ENCODE data around the gene USH1G.
"Not testable (repeated sequence)": the region's sequence is repeated elsewhere in the genome, so short reads cannot be mapped to it uniquely, and the experiment has no call there.

The USH1G gene

DNA sequence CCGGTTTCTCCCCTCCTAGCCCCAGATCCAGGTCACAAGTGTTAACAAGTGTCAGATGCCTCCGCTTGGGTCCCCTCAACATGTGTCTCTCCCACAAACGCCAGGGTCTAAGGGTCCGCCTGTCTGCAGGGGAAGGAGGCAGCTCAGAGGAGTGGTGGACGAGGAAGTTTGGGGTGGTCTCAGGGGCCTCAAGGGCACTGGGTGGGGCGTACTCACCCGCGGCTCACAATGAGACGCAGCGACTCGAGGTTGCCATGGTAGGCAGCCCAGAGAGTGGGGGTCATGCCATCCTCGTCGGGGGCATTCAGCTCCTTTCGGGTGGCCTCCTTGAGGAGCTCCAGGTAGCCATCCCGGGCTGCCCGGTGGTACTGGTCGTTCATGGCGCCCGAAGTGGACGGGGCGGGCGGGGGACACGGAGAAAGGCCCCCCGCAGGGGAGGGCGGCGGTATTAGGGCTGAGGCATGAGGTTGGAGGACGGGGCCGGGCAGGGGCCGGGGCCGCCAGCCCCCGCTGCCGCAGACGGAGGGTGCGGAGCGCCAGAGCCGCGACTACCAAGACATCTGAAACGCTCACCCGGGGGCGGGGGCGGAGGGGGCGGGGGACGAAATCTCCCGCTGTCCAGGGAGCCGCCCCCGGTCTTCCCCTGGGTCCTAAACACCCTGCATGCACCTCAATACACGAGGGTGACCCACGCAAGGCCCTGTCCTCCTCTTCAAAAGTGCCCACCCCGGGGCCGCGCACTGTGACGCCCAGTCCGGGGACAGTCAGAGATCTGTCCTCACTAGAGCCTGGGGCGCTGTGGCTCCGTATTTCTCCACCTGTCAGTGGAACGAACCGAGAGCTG is at the start of gene USH1G:
USH1G (minus strand) TSS at position 562 of the 844 bp plus-strand sequence; CDS start at position 380, 182 bp downstream.
- no peak for DNase-seq

DNA sequence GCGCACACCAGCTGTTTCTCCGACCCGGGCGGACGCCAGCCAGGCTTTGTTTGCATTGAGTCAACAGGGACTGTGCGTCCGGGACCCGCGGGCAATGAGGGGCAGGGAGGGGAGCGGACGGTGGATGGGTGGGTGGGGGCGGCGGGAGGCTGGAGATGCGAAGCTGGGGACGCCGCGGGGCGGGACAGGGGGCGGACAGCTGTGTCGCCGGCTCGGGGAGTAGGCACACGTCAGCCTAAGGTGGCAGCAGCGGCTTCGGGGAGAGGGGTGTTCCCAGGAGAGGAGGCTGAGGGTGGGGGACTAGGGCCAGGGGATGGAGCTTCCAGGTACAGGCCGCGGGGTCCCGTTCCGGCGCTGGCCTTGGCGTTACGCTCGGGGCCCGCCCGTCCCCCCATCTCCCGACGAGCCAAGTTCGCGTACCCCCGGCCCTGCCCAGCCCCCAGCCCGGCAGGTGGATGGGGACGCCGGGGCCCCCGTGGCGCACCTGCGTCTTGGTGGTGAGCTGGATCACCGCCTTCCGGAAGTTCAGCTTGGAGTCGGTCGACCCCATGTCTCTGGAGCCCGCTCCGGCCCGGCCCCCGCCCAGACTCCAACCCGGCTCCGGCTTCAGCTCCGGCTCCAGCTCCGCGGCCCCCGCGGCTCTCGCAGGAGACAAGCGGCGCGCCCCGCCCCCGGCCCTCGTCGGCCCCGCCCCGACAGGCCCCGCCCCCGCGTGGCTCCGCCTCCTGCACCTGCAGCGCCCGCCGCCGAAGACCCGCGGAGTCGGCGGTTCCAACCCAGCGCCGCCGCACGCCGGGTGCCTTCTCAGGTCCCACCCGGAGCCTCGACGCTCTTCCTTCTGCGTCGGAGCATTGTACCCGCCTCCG is 49.3 kb upstream of the USH1G start, which contains the start of gene HID1:
HID1 (minus strand) TSS at position 653 of the 866 bp plus-strand sequence; CDS start at position 550, 103 bp downstream.
- peak; percentile 37 for DNase-seq

DNA sequence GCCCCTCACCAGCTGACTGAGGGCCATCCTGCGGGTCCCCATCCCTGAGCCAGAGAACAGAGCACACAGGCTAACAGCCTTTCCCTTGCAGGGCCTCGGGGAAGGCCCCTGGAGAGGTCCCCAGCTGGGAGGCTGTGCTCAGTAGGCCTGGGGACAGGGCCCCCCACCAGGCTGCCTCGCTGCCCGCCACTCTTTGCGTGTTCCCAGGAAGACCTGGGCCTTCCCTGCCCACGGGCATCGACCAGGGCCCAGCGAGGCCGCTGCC is 48.7 kb upstream of the USH1G start:
- no peak for DNase-seq

DNA sequence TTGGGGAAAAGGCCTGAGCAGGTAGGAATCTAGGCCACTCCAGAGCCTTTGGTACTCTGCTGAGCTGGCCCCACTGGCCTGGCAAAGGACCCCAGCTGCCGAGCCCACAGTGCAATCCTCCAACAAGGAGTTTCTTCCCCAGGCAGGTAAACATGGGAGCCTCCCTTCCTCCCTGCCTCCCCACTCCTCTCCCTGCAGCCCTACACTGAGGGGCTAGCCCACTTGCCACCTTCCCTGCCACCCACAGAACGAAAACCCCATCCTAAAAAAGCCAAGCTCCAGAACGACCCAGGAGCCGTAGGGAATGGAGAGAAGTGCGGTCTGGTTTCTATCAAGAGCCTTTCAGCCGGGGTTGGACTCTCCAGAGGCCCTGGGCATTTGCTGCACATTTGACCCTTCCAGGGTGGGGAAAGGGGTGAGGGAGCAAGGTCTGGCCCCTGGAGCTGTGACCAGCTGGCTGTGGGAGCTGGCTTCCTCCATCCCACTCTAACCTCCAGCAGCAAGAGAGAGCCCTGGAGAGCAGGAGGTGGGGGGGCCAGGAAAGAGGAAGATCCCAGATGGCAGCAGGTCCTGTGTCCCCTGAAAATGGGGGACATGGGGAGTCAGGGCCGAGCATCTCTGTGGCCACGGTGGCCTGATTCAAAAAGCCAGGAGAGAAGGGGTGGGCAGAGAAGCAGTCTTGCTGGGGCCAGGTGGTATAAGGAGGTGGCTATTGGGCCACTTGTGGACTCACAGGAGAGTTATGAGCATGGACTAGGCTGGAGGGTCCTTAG is 48.2 kb upstream of the USH1G start:
- no peak for DNase-seq

DNA sequence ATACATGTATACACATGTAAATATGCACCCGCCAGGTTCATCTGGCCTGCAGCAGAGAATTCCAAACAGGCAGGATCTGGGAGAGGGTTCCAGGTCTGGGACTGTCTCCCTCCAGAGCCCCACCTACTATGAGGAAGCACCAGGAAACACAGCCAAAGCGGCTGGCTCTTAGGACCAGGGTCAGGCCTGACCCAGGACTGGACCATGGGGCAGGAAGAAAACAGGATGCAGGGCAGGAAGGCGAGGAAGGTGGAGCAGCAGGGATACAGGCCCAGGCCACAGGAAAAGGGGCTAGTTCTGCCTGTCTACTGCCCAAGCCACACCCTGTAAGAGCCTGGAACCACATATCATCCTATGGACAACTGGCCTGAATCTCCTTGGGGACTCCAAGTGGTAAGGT is 47.3 kb upstream of the USH1G start:
- no peak for DNase-seq

DNA sequence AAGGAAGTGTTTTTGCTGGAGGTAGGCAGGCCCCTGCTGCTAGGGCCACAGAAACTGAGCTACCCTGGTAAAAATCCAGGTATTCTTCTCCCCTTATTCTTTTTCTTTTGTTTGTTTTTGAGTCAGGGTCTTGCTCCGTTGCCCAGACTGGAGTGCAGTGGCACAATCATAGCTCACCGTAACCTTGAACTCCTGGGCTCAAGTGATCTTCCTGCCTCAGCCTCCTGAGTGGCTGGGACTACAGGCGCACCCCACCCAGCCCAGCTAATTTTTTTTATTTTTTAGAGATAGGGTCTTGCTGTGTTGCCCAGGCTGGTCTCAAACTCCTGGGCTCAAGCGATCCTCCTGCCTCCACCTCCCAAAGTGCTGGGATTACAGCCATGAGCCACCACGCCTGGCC is 46.4 kb upstream of the USH1G start:
- DNase-seq: not testable (repeated sequence)

DNA sequence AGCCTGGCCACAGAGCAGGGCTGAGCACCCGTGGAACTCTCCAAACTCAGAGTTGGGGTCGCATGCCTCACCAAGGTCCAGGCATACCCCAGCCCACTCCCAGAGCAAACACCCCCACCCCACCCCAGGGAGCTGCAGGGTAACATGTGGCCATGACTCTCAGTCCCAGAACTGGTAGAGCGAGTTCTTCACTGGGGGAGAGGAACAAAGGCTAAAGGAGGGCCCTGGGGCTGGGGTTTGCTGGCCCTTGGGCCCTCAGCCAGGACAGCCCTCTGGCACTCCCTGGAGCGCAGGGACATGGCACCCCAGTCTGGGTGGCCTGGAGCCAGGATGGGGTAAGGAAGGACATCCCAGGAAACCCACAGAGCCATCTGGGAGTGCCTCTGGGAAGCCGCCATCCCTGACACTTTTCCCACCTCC is 45.3 kb upstream of the USH1G start:
- no peak for DNase-seq

DNA sequence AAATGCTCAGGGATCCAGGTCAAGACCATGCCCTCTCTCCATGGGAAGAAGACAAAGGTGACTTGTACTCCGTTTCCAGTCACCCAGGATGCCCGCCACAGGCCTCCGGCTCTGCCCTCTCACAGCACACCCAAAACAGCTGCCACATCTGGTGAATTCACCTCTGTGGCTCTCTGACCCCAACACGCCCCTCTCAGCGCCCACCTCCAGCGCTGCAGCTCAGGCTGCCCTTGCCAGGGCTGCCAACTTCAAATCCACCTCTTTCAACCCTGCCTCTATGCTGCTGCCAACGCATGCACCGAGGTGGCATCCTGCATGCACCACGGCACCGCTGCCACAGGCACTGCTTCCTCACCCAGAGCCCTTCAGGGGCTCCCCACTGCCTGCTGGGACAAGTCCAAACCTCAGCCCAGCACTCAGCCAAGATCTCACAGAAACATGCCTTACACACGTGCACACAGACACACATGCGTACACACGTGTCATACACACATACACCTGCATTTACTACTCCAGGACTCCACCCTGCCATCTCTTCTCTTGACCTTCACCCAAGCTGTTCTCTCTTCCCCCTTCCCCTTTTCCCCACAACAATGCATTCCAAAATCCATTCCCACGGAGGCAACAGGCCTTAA is 42.0 kb upstream of the USH1G start:
- no peak for DNase-seq

DNA sequence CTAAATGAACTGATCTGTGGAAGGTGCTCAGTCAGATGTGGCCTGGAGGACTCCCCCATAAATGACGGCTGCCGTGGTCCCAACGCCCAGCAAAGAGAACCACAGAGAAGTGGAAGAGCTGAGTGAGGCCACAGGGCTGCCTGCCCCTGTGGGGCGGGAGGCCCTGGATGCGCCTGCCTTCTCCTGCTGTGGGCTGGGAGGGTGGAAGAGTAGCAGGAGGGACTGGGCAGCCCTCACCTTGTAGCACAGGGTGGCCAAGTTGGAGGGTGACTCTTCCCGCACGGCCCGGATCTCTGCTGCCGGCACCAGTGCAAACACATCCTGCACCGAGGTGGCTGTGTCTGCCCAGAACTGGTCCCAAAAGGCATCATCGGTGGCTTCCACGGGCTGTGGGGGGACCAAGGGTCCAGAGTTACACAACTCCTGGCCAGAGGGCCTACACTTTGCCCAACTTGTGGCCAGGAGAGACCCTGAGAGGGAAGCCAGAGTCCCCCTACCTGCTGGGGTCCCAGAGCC is 41.2 kb upstream of the USH1G start:
- DNase-seq: no peak

DNA sequence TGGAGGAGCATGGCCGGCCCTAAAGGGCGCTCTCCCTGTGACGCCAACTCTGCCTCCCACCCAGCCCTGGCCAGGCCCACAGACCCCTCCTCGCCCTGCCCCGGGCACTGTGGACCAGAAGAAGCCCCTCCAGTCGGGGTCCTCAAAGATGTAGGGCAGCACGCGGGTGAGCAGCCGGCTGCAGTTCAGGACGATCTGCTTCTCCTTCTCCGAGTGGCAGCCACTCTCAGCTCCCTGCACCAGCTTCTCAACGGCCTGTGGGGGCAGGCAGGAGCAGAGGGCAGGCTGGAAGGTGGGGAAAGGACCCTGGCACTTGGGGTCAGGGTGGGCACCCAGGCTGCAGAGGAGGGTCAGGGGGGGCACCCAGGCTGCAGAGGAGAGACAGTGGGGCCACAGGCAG is 40.6 kb upstream of the USH1G start:
- DNase-seq: no peak

DNA sequence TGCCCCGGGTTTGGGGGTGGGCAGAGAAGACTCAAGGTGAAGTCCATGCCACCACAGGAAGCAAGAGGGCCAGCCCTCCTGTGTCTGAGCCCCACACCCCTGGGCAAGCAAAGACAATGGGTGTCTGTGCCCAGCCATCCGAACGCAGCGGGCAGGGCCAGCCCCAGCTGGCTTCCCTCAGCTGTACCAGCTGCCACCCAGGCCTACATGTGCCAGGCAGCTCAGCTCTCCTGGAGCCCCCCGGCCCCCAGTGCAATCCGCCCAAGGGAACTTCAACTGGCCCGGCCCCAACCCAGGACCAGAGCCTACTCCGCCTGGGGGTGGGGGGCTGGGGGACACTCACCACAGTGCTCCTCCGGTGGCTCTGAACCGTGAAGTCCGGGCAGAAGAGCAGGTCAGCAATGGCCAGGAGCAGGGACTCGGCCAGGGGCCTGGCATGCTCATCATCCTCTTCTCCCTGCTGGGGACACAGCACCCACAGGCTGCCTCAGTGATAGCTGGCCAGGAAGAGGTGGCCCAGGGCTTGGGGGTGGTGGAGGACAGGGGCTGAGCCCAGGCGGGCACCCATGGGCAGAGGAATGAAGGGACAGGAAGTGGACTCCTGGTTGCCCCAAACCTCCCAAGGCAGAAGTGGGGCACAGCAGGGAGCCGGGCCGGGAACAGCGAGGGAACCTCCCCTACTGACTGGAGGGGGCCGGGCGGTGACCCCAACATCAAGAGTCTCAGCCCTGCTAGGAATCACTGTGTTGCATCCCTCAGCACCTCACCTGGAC is 39.8 kb upstream of the USH1G start:
- DNase-seq: no peak

DNA sequence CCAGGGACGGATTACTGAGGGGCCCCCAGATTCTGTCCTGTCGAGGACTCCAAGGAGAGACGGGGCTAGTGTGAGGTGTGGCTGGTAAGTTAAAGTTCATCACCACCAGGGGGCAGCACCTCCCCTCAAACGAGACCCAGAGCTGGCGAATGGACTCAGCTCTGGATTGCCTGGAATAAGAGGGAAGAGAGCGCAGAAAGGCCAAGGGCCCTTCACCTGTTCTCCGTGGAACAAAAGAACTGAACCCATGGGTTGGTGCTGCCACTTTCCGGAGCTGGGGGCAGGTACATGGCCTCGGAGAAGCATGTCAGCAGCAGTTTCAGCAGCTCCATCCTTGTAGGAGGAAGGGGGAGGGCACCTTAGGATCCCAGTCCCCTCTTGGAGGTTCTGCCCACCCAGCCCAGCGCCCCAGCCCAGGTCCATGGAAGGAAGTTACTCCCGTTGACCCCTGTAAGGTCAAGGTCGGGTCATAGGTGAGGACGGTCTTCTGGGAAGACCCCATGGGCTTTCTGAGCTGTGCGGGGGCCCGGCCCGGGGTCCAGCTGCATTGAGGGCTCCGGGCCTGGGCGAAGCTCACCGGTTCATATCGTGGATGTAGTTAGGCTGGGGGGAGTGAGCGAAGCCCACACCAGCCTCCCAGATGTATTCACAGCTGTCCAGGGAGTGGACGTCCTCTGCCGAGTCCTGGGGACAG is 38.7 kb upstream of the USH1G start:
- DNase-seq: peak; percentile 57

DNA sequence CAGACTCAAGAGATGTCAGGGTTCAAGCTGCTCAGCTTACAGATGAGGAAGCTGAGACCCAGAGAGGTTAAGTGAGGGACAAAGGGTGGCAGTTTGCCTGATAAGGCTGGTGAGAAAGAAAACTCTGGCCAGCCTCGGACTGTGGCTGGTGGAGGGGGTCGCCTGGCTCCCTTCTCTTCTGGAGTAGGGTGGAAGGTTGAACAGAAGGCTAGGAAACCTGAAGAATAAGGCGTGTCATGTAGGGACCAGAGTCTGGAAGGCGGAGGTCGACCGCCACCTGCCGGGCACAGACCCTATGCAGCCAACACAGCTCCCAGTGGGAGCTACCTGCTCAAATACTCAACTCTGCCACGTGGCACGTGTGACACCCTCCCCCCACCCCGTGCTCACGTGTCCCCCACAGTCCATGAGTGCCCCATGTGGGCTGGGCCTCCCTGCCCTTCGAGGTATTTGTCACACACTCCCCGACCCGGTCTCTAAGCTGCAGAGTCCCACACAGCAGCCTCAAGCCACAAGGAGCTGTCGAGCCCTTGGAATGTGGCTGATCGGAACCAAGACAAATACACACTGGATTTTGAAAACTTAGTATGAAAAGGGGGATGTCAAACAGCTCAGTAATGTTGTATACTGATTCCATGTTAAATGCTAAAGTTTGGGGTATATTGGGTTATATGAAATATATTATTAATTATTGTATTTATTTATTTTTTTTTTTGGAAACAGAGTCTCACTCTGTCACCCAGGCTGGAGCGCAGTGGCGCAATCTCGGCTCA is 37.7 kb upstream of the USH1G start:
- DNase-seq: no peak

DNA sequence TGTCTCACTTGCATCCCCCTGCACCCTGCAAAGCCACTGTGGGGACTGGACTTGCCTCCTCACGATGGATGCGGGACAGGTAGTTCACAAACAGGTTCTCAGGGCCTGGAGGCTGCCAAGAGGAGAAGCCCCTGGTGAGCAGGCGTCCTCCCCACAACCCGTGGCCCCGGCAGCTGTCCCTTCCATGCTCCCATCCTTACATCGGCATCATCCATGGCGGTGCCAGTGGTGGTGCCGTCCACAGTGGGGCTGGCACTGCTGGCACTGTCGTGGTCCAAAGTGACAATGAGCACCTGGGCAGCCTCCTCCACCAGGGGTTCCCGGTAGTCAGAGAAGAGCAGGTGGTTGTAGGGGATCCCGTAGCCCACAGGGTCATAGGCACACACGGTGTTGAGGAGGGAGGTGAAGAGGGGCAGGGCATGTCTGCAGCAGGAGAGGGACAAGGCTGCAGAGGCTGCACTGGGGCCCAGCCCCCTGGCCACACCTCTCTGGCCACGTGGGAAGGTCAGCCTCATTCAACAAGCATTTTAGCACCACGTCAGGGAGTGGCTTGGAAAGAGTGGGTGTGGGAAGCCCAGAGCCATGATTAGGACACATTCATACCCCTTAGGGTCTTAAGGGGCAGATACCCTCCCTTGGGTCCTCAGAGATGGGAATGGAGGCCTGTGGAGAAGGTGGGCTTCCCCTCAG is 36.9 kb upstream of the USH1G start:
- DNase-seq: no peak

DNA sequence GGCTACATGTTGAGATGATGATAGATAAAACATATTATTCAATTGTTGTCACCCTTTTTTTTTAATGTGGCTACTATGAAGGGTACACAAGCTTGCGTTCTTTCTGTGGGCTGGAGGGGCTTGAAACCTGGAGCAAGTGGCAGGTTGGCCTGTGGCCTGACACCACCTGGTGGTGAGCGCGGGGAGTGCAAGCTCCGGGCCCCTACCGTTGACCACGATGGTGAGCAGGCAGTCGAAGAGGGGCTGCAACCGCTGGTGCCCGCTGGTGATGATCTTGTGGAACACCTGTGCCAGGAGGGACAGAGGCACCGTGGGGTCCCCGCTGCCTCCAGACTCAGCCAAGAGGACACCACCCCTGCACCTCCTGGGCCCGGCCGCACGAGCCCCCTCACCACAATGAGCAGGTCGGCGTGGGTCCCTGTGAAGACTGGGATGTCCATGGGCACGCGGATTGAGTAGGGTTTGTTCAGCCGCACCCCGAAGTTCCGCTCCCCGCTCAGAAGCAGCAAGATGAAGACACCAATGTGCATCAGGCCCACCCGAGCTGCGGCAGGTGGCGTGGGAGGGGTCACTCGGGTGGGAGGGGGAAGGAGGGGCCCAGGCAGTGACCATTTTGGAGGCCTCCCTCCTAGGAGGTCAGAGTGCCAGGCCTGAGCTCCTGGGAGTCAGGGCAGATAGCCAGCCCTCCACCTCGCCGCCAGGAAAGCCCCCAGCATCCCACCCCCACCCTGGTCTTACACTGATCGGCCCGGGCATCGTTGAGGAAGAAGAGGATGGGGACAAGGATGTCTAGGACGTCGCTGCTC is 35.1 kb upstream of the USH1G start:
- peak; percentile 4 for DNase-seq

DNA sequence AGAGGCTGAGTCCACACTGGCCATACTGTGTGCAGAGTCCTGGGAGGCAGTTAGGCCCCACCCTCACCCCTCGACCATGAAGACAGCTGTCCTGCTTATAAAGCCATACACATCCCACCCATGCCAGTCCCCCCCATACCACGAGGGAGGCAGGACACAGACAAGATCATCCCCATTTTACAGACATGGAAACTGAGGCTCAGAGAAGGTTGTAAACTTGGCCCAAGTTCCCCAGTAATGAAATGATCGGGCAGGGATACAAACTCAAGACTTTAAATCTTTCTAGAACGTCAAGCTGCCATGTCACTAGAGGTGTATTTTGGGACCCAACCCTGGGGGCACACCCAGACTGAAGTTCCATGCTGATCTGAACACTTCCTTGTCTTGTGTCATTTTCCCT is 33.0 kb upstream of the USH1G start:
- DNase-seq: no peak

DNA sequence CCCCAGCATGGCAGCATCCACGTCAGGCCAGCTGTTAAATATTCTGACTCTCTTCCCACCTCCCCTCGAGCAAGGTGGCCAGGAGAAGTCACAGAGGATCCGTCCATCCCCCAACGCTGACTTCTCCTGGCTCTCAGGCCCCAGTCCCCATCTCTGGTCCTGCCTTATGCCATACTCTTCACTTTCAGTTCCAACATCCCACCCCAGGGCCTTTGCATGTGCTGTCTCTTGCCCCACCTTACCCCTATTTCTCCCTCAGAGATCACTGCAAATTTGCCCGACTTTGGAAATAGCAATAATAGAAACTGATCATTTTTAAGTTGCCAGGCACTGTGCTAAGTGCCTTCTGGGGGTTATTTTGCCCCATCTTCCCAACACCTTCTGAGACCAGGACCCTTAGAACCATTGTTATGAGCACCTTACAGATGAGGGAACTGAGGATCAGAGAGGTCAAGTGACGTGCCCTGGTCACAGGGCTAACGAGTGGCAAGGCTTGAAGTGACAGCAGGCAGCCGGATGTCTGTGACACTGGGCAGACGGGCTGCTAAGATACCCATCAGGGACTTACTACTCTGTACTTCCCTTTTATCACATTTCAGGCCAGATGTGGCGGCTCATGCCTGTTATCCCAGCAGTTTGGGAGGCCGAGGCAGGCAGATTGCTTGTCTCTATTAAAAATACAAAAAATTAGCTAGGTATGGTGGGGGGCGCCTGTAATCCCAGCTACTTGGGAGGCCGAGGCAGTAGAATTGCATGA is 31.8 kb upstream of the USH1G start:
- DNase-seq: no peak

DNA sequence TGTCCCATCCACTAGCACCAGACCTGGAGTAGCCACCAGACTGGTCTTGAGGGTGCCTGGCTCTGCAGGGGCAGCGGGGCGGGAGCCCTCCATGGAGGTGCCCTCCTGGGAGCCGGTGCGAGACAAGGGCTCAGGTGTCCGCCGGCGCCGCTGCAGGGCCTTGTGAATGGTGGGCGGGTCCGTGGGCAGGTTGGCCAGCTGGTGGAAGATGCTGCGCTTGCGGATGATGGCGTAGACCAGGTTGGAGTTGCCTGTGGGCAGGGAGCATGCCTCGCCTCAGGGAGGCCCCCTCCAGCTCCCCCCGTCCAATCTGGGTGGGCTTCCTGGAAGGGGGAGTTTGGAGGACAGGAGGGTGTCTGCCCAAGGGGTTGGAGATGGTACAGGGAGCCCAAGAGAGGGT is 31.1 kb upstream of the USH1G start:
- no peak for DNase-seq

Measured in DMS153 (cell line).